HCT116 (cell line): ENCODE measurements around the gene SLC16A13. TPM values are rescaled to one million over a fixed set of nuclear protein-coding genes. Genes with fewer than 3 reads are reported as not detected.

Source experiments
- ATAC-seq: fragments of 200-7000 bp; cut with Tn5 transposase; 2 replicates; pipeline ENCODE4 v1.9.1; 2020; ENCODE audit warnings: mild to moderate bottlenecking, moderate library complexity
- BruUV-seq: library from RNA; stranded (reverse); fragments of 400-500 nt; replicated peaks from 2 replicates; lab custom pipeline; 2021; lab: Mats Ljungman, UMichigan
- CTCF ChIA-PET: fragments of 300-600 bp; sonication (Branson Sonifier 250); formaldehyde crosslinking; loops from one replicate; lab custom pipeline; 2021; ENCODE audit warnings: antibody characterized with exemption; lab: Charles Lee
- POLR2A ChIA-PET: fragments of 300-600, 350-600 bp; sonication (Branson Sonifier 250); formaldehyde crosslinking; loops from one replicate; lab custom pipeline; 2021; ENCODE audit warnings: antibody characterized with exemption; lab: Charles Lee
- RAD21 ChIA-PET, 2 experiments: fragments of 300-600 bp; sonication (Branson Sonifier 250); formaldehyde crosslinking; loops; one replicate each; lab custom pipeline; 2023; ENCODE audit warnings: low total read pairs in 2 of 2; ENCODE audit not compliant: uncharacterized antibody in 2 of 2, unreplicated experiment in 2 of 2, low non-redundant PET in 1 of 2; lab: Charles Lee
- DNase-seq: peaks from one replicate; pipeline ENCODE4 v3.0.0-alpha.2; 2010; ENCODE audit warnings: low read depth, low spot score
- H2AFZ ChIP-seq: fragments of 200-600 bp; shearing (Covaris generic), sonication (generic); 2 replicates; pipeline ENCODE4 v1.6.1; 2017; ENCODE audit warnings: low read depth, mixed run types, mixed read lengths, antibody characterized with exemption, low read length; ENCODE audit not compliant: poor library complexity, severe bottlenecking
- H3K27ac ChIP-seq: 2 replicates; pipeline ENCODE4 v1.5.1; 2012; ENCODE audit warnings: low read depth, low read length
- H3K27me3 ChIP-seq: fragments of 200-600 bp; sonication (generic); 2 replicates; pipeline ENCODE4 v1.6.1; 2016; ENCODE audit warnings: mixed run types, low read length, mixed read lengths; ENCODE audit not compliant: insufficient read depth
- H3K36me3 ChIP-seq, 2 experiments: fragments of 200-500 bp in 1 of 2; fragments of 200-600 bp in 1 of 2; sonication (Bioruptor generic) in 1 of 2; sonication (generic) in 1 of 2; 2 replicates each; pipeline versions ENCODE4 v1.5.1 to v1.6.1; 2014 to 2016; ENCODE audit warnings: low read length in 2 of 2, inconsistent platforms in 1 of 2, mixed read lengths in 1 of 2, mixed run types in 1 of 2; ENCODE audit not compliant: insufficient read depth in 2 of 2, control insufficient read depth in 1 of 2
- H3K4me1 ChIP-seq, 2 experiments: fragments of 200-600 bp in 1 of 2; sonication (generic) in 1 of 2; 2 replicates each; pipeline versions ENCODE4 v1.5.1 to v1.6.1; 2012 to 2017; ENCODE audit warnings: low read length in 2 of 2, inconsistent platforms in 1 of 2, mild to moderate bottlenecking in 1 of 2, mixed read lengths in 1 of 2, mixed run types in 1 of 2, moderate library complexity in 1 of 2; ENCODE audit not compliant: insufficient read depth in 2 of 2, control insufficient read depth in 1 of 2
- H3K4me2 ChIP-seq: fragments of 200-600 bp; sonication (generic); 2 replicates; pipeline ENCODE4 v1.6.1; 2017; ENCODE audit warnings: mixed run types, low read length, mixed read lengths
- H3K4me3 ChIP-seq, 2 experiments: fragments of 200-600 bp in 1 of 2; sonication (generic) in 1 of 2; replicated peaks in 1 of 2; 2 replicates each; pipeline ENCODE4 v1.5.1; 2011 to 2016; ENCODE audit warnings: low read length in 2 of 2, control low read depth in 1 of 2, low read depth in 1 of 2, mild to moderate bottlenecking in 1 of 2, mixed read lengths in 1 of 2, mixed run types in 1 of 2
- H3K79me2 ChIP-seq: fragments of 200-600 bp; sonication (generic); 2 replicates; pipeline ENCODE4 v1.6.1; 2017; ENCODE audit warnings: mild to moderate bottlenecking, mixed run types, low read length, moderate library complexity, mixed read lengths; ENCODE audit not compliant: insufficient read depth
- H3K9ac ChIP-seq: fragments of 200-600 bp; sonication (generic); 2 replicates; pipeline ENCODE4 v1.6.1; 2016; ENCODE audit warnings: low read length, mixed read lengths
- H3K9me2 ChIP-seq: fragments of 200-600 bp; sonication (generic), shearing (Covaris generic); 2 replicates; pipeline ENCODE4 v1.6.1; 2017; ENCODE audit warnings: mixed run types, mild to moderate bottlenecking, moderate library complexity; ENCODE audit not compliant: insufficient read depth
- H3K9me3 ChIP-seq, 2 experiments: fragments of 200-500 bp in 1 of 2; fragments of 200-600 bp in 1 of 2; sonication (Bioruptor generic) in 1 of 2; sonication (generic) in 1 of 2; 2 replicates each; pipeline ENCODE4 v1.6.1; 2014 to 2017; ENCODE audit warnings: low read length in 2 of 2, mixed read lengths in 2 of 2, inconsistent platforms in 1 of 2, low read depth in 1 of 2, mild to moderate bottlenecking in 1 of 2, mixed run types in 1 of 2, moderate library complexity in 1 of 2; ENCODE audit not compliant: control insufficient read depth in 1 of 2, insufficient read depth in 1 of 2
- H4K20me1 ChIP-seq: fragments of 200-600 bp; sonication (generic), shearing (Covaris generic); 2 replicates; pipeline ENCODE4 v1.6.1; 2017; ENCODE audit warnings: mixed run types, mild to moderate bottlenecking, moderate library complexity; ENCODE audit not compliant: insufficient read depth
- CEBPB ChIP-seq: IDR thresholded peaks from 2 replicates; pipeline ENCODE4 v1.6.1; 2012; ENCODE audit warnings: low read depth
- ELF1 ChIP-seq: IDR thresholded peaks from 2 replicates; pipeline ENCODE4 v1.6.1; 2012; ENCODE audit warnings: low read depth, borderline replicate concordance
- EZH2 ChIP-seq: fragments of 200-600 bp; sonication (generic); IDR thresholded peaks from 2 replicates; pipeline ENCODE4 v1.6.1; 2017; ENCODE audit warnings: antibody characterized with exemption, mixed run types
- EZH2phosphoT487 ChIP-seq: fragments of 200-600 bp; IDR thresholded peaks from 2 replicates; pipeline ENCODE4 v1.6.1; 2018; ENCODE audit warnings: antibody characterized with exemption, borderline replicate concordance
- FOSL1 ChIP-seq: IDR thresholded peaks from 2 replicates; pipeline ENCODE4 v1.6.1; 2012; ENCODE audit warnings: low read depth
- RAD21 ChIP-seq: IDR thresholded peaks from 2 replicates; pipeline ENCODE4 v1.6.1; 2012; ENCODE audit warnings: low read depth, mild to moderate bottlenecking
- SIN3A ChIP-seq: IDR thresholded peaks from 2 replicates; pipeline ENCODE4 v1.6.1; 2012; ENCODE audit warnings: low read depth
- SP1 ChIP-seq: IDR thresholded peaks from 2 replicates; pipeline ENCODE4 v1.6.1; 2012; ENCODE audit warnings: low read depth
- YY1 ChIP-seq: IDR thresholded peaks from 2 replicates; pipeline ENCODE4 v1.6.1; 2011; ENCODE audit warnings: low read length, low read depth, moderate library complexity, mild to moderate bottlenecking; ENCODE audit not compliant: insufficient replicate concordance; ENCODE audit errors: extremely low read depth
- ZFX ChIP-seq: fragments of 450-650 bp; IDR thresholded peaks from 2 replicates; pipeline ENCODE4 v1.6.1; 2017
- intact Hi-C: fragments of 100-400 bp; cut with micrococcal nuclease; formaldehyde crosslinking; loops from 2 replicates; pipeline ENCODE4 v1.10.0; 2022
- total RNA-seq: library from RNA; stranded (reverse); gene quantifications from one replicate; pipeline ENCODE4 v1.2.1, GENCODE V29; 2021; ENCODE audit not compliant: unreplicated experiment

SLC16A13 gene
- total RNA-seq, 1 experiment from 2014 or later = 6.8 TPM

- Histone ChIP-seq H3K27me3 (no peaks in the 10 kb centered on the region), H2AFZ (no peak overlapping the region), H3K36me3 (no peaks in the 10 kb centered on the region), H3K79me2 (peaks cover 21% of the 10 kb centered on the region), H3K4me2 (no peak overlapping the region), H4K20me1 (no peaks in the 10 kb centered on the region), H3K4me1 (peaks cover 8 to 37% of the 10 kb centered on the region in 2 experiments; a peak in 3 of 4 replicates), H3K9me2 (no peaks in the 10 kb centered on the region), H3K9me3 (no peaks in the 10 kb centered on the region), H3K9ac (no peak overlapping the region), H3K27ac (no peak overlapping the region), H3K4me3 (no peak overlapping the region)
- no peak for ATAC-seq
- POLR2A ChIA-PET = no interaction called here
- CTCF ChIA-PET = no interaction called here
- no peak for TF ChIP-seq YY1
- no peak for DNase-seq
- RAD21 ChIA-PET = interaction anchor here in 1 of 2 experiments (0.7 kb wide), 1 partner anchor 174 kb away, joined by 7 read pairs; no protein-coding TSS in a partner anchor
- intact Hi-C loops = no loop called here
- BruUV-seq = no TSS peak
Measured at GRCh38 chr17:7016886-7017826, 18.7 kb upstream of the SLC16A13 start.

- Histone ChIP-seq H3K27ac (no peak overlapping the region), H3K4me1 (peaks cover 10 to 42% of the 10 kb centered on the region in 2 experiments; a peak in 3 of 4 replicates), H3K9me3 (no peaks in the 10 kb centered on the region), H3K27me3 (no peaks in the 10 kb centered on the region), H3K9me2 (no peaks in the 10 kb centered on the region), H3K79me2 (peaks cover 16% of the 10 kb centered on the region), H3K4me2 (no peak overlapping the region), H3K36me3 (no peaks in the 10 kb centered on the region), H3K9ac (no peak overlapping the region), H3K4me3 (no peak overlapping the region), H2AFZ (no peak overlapping the region), H4K20me1 (no peaks in the 10 kb centered on the region)
- no TSS peak for BruUV-seq
- DNase-seq (no peak), ATAC-seq (no peak)
- RAD21 ChIA-PET = interaction anchor here in 1 of 2 experiments (0.7 kb wide), 1 partner anchor 174 kb away, joined by 7 read pairs; no protein-coding TSS in a partner anchor
- intact Hi-C loops = no loop called here
- CTCF ChIA-PET = no interaction called here
- TF ChIP-seq EZH2 (no peak), EZH2phosphoT487 (no peak), FOSL1 (no peak), ELF1 (no peak), SP1 (no peak), RAD21 (no peak), CEBPB (no peak), ZFX (no peak), SIN3A (no peak)
- POLR2A ChIA-PET = no interaction called here
Measured at GRCh38 chr17:7017827-7018200, 18.0 kb upstream of the SLC16A13 start.
